Activated B cell treated with CpG ODN at 0.5 μM for 24 hours (primary cell): ENCODE results near the gene HAVCR2. TPM values are rescaled to one million over a fixed set of nuclear protein-coding genes. Genes with fewer than 3 reads are reported as not detected.

Source experiments
- ATAC-seq: fragments of 200-7000 bp; cut with Tn5 transposase; one replicate; pipeline ENCODE4 v1.10.0; 2021; ENCODE audit warnings: low read depth, mild to moderate bottlenecking, moderate library complexity
- CTCF ChIA-PET: fragments of 350-600 bp; sonication (Branson Sonifier 250); formaldehyde crosslinking; loops from one replicate; lab custom pipeline; 2021; ENCODE audit warnings: antibody characterized with exemption; lab: Charles Lee
- POLR2A ChIA-PET: fragments of 350-600 bp; sonication (Branson Sonifier 250); formaldehyde crosslinking; loops from one replicate; lab custom pipeline; 2021; ENCODE audit warnings: antibody characterized with exemption; lab: Charles Lee
- DNase-seq: peaks from one replicate; pipeline ENCODE4 v3.0.0; 2022
- H3K27ac Mint-ChIP-seq: one replicate; pipeline ENCODE4 v1.8.0; 2020; ENCODE audit warnings: mixed read lengths
- H3K27me3 Mint-ChIP-seq: one replicate; pipeline ENCODE4 v1.8.0; 2021; ENCODE audit warnings: mixed read lengths
- H3K36me3 Mint-ChIP-seq: one replicate; pipeline ENCODE4 v1.8.0; 2021; ENCODE audit warnings: low read depth, mixed read lengths
- H3K4me1 Mint-ChIP-seq: one replicate; pipeline ENCODE4 v1.8.0; 2021; ENCODE audit warnings: mixed read lengths
- H3K4me3 Mint-ChIP-seq: one replicate; pipeline ENCODE4 v1.8.0; 2020; ENCODE audit warnings: mild to moderate bottlenecking, mixed read lengths
- H3K9me3 Mint-ChIP-seq: one replicate; pipeline ENCODE4 v1.8.0; 2020; ENCODE audit warnings: mixed read lengths
- intact Hi-C: fragments of 100-400 bp; cut with micrococcal nuclease; formaldehyde crosslinking; loops from one replicate; pipeline ENCODE4 v1.15.1; 2024
- total RNA-seq: library from RNA; stranded (reverse); gene quantifications from 2 replicates; pipeline ENCODE4 v1.2.3, GENCODE V29; 2022
- TF ChIP-seq, protein P1 (sequence below): fragments of 200-600 bp; IDR thresholded peaks from one replicate; pipeline ENCODE4 v1.8.0; 2022; ENCODE audit warnings: antibody characterized with exemption, mild to moderate bottlenecking

Gene HAVCR2
- total RNA-seq, 1 donor from 2014 or later, result 0.84 TPM

DNA sequence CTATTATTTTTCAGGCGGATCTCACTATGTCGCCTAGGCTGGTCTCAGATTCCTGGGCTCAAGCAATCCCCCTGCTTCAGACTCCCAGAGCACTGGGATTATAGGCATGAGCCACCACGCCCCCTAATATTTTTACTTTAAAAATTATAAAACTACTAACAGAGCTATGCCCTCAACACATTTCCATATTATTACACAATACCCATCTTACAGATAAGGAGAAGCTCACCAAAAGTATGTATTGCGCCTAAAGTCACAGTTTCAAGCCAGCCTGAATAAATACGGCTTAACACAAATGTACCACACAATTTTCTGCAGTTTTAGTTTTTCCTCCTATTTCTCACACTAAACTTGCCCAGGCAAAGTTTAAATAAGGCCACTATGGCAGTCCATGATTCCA is 40.1 kb downstream of the HAVCR2 start:
- H3K9me3 Mint-ChIP-seq, result no peaks in the 10 kb centered on the region
- intact Hi-C loops, result no loop called here
- H3K36me3 Mint-ChIP-seq, result no peaks in the 10 kb centered on the region
- CTCF ChIA-PET, result no interaction called here
- H3K27me3 Mint-ChIP-seq, result no peaks in the 10 kb centered on the region
- POLR2A ChIA-PET, result no interaction called here
- DNase-seq (no peak), ATAC-seq (no peak)
- no peak overlapping the region for H3K4me3 Mint-ChIP-seq
- no peak overlapping the region for H3K27ac Mint-ChIP-seq
- no peaks in the 10 kb centered on the region for H3K4me1 Mint-ChIP-seq
- TF ChIP-seq, protein P1, sequence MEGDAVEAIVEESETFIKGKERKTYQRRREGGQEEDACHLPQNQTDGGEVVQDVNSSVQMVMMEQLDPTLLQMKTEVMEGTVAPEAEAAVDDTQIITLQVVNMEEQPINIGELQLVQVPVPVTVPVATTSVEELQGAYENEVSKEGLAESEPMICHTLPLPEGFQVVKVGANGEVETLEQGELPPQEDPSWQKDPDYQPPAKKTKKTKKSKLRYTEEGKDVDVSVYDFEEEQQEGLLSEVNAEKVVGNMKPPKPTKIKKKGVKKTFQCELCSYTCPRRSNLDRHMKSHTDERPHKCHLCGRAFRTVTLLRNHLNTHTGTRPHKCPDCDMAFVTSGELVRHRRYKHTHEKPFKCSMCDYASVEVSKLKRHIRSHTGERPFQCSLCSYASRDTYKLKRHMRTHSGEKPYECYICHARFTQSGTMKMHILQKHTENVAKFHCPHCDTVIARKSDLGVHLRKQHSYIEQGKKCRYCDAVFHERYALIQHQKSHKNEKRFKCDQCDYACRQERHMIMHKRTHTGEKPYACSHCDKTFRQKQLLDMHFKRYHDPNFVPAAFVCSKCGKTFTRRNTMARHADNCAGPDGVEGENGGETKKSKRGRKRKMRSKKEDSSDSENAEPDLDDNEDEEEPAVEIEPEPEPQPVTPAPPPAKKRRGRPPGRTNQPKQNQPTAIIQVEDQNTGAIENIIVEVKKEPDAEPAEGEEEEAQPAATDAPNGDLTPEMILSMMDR, result no peak

DNA sequence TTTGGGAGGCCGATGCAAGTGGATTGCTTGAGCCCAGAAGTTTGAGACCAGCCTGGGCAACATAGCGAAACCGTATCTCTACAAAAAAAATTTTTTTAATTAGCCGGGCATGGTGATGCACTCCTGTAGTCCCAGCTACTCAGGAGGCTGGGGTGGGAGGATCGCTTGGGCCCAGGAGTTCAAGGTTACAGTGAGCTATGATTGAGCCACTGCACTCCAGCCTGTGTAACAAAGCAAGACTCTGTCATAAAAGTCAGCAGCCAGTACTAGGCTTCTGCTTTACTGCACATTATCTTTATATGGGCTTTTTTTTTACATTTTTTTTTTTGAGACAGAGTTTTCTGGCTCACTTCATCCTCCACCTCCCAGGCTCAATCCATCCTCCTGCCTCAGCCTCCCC is 40.5 kb downstream of the HAVCR2 start:
- intact Hi-C loops, result no loop called here
- POLR2A ChIA-PET, result no interaction called here
- Mint-ChIP-seq H3K4me3 (no peak overlapping the region), H3K4me1 (no peaks in the 10 kb centered on the region), H3K36me3 (no peaks in the 10 kb centered on the region), H3K27me3 (no peaks in the 10 kb centered on the region), H3K27ac (no peak overlapping the region), H3K9me3 (no peaks in the 10 kb centered on the region)
- no peak for DNase-seq
- no peak for ATAC-seq
- CTCF ChIA-PET, result no interaction called here
- TF ChIP-seq, protein P1, result no peak

DNA sequence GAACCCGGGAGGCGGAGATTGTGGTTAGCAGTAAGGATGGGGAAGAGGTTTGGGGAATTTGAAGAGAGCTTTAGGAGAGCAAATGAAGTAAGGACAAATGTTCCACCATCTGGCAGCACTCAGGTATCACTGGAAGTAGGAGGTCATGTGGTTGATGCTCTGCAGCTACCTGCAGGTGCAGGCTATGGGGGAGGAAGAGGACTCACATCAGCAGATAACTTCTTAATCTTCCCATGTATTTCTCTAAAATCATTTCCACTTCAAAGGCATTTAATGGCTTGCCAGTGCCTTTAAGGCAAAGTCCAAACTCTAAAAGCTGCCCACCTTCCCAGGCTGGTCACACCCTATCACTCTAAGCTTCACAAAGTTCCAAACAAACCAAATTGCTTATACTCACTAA is 41.8 kb downstream of the HAVCR2 start:
- ChIA-PET CTCF (no interaction called here), POLR2A (no interaction called here)
- ATAC-seq (no peak), DNase-seq (no peak)
- intact Hi-C loops, result no loop called here
- no peaks in the 10 kb centered on the region for H3K4me1 Mint-ChIP-seq
- no peaks in the 10 kb centered on the region for H3K9me3 Mint-ChIP-seq
- TF ChIP-seq, protein P1, result no peak
- H3K36me3 Mint-ChIP-seq, result no peaks in the 10 kb centered on the region
- H3K27ac Mint-ChIP-seq, result no peak overlapping the region
- H3K4me3 Mint-ChIP-seq, result no peak overlapping the region
- no peaks in the 10 kb centered on the region for H3K27me3 Mint-ChIP-seq

DNA sequence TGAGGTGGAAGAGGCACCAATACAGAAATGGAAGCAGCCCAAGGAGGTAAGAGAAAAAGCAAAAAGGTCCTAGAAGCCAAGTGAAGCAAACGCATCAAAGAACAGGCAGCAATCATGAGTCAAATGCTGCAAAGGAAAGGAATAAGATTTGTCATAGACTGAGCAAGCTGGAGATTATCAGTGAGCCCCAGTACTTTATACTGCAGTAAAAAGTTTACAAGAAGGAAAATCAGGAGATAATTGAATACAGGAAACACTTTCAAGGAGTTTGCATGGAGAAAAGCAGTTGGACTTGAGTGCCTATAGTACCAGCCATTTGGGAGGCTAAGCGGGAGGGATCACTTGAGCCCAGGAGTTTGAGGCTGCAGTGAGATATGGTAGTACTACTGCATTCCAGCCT is 42.8 kb downstream of the HAVCR2 start:
- H3K27ac Mint-ChIP-seq, result no peak overlapping the region
- no peaks in the 10 kb centered on the region for H3K36me3 Mint-ChIP-seq
- H3K27me3 Mint-ChIP-seq, result no peaks in the 10 kb centered on the region
- ChIA-PET POLR2A (no interaction called here), CTCF (no interaction called here)
- ATAC-seq, result no peak
- no peak for DNase-seq
- intact Hi-C loops, result no loop called here
- H3K9me3 Mint-ChIP-seq, result no peaks in the 10 kb centered on the region
- TF ChIP-seq, protein P1, result no peak
- no peaks in the 10 kb centered on the region for H3K4me1 Mint-ChIP-seq
- no peak overlapping the region for H3K4me3 Mint-ChIP-seq

DNA sequence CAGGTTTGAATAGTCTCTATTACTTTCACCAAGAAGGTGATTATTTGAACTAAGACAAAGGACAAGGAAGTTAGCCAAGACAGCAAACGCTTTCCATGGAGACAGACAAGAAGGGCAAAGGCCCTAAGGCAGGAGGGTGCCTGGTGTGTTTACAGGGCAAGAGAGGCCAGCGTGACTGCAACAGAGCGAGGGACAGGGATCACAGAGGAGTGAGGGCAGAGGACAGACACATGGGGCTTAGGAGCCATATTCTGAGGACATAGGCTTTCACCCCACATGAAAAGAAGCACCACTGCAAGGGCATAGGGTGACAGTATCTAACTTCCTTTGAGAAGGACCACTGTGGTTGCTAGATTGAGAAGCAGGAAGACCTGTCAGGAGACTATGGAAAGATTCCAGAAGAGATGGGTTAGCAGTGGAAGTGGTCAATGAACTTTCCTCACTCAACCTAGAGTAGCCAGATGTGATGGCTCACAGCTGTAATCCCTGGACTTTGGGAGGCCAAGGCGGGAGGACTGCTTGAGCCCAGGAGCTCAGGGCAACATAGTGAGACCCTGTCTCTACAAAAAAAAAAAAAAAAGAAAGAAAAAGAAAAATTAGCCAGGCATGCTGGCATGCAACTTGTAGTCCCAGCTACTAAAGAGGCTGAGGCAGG is 44.9 kb downstream of the HAVCR2 start:
- no peaks in the 10 kb centered on the region for H3K4me1 Mint-ChIP-seq
- H3K4me3 Mint-ChIP-seq, result no peak overlapping the region
- no peaks in the 10 kb centered on the region for H3K9me3 Mint-ChIP-seq
- H3K27me3 Mint-ChIP-seq, result no peaks in the 10 kb centered on the region
- H3K36me3 Mint-ChIP-seq, result no peaks in the 10 kb centered on the region
- ChIA-PET POLR2A (no interaction called here), CTCF (no interaction called here)
- intact Hi-C loops, result no loop called here
- ATAC-seq, result no peak
- TF ChIP-seq, protein P1, result no peak
- H3K27ac Mint-ChIP-seq, result no peak overlapping the region
- no peak for DNase-seq
